Measurements from ENCODE around the gene ELN. TPM values are rescaled to one million over a fixed set of nuclear protein-coding genes. Genes with fewer than 3 reads are reported as not detected.

ELN gene
- total RNA-seq = not detected in 2 replicates

GRCh38 chr7:74027683-74028320 lies at the start of gene ELN:
Gene ELN, plus strand, starts transcription at chr7:74028173. Its CDS starts 15 bp downstream, at chr7:74028188.

GRCh38 chr7:74083117-74083876 lies 55.3 kb downstream of the ELN start, which contains the start of gene LIMK1:
Gene LIMK1, plus strand, starts transcription at chr7:74083804. Its CDS starts 187 bp downstream, at chr7:74083991.

Other genes with a start within 250 kb of the ELN start
- gene CLDN4, start 197.2 kb upstream of the ELN start, total RNA-seq = 60.3 and 251 TPM in 2 replicates
- 6.3 TPM in 1 of 2 replicates, not detected in the other for gene METTL27, start 185.7 kb upstream of the ELN start, total RNA-seq
- gene TMEM270, start 167.0 kb upstream of the ELN start, total RNA-seq = not detected in 2 replicates
- gene LIMK1, start 55.6 kb downstream of the ELN start, total RNA-seq = 11.9 and 27.0 TPM in 2 replicates
- 279 and 290 TPM in 2 replicates for gene EIF4H, start 146.2 kb downstream of the ELN start, total RNA-seq
- gene LAT2, start 181.8 kb downstream of the ELN start, total RNA-seq = 0.24 TPM in 1 of 2 replicates, not detected in the other
- 11.1 and 19.0 TPM in 2 replicates for gene RFC2, start 226.2 kb downstream of the ELN start, total RNA-seq

Measured in tracheal epithelial cell (primary cell).